Esophagus squamous epithelium (tissue), 5 donors: ENCODE results near the gene GRIP1. TPM values are rescaled to one million over a fixed set of nuclear protein-coding genes. Genes with fewer than 3 reads are reported as not detected.

Experiments used
- DNase-seq: peaks from one replicate; lab custom pipeline; 2025; lab: John Stamatoyannopoulos, UW
- H3K27ac ChIP-seq, 4 donors: fragments of 200-600 bp; sonication (generic); one replicate each; pipeline ENCODE4 v1.5.1; 2016 to 2019; ENCODE audit warnings: mild to moderate bottlenecking in 1 of 4
- H3K27me3 ChIP-seq, 4 donors: fragments of 200-600 bp; sonication (generic); 1 replicate in 3 of 4; 2 replicates in 1 of 4; pipeline versions ENCODE4 v1.5.1 to v1.6.0; 2017 to 2021; ENCODE audit warnings: antibody characterized with exemption in 1 of 4
- H3K36me3 ChIP-seq, 3 donors: fragments of 200-600 bp; sonication (generic); one replicate each; pipeline ENCODE4 v1.5.1; 2016 to 2019
- H3K4me1 ChIP-seq, 3 donors: fragments of 200-600 bp; sonication (generic); one replicate each; pipeline ENCODE4 v1.5.1; 2017 to 2019
- H3K4me3 ChIP-seq, 4 donors: fragments of 200-600 bp; sonication (generic); 1 replicate in 3 of 4; 2 replicates in 1 of 4; pipeline ENCODE4 v1.5.1; 2016 to 2019; ENCODE audit warnings: mild to moderate bottlenecking in 2 of 4, moderate library complexity in 1 of 4
- H3K9me3 ChIP-seq, 3 donors: fragments of 200-600 bp; sonication (generic); one replicate each; pipeline ENCODE4 v1.5.1; 2016 to 2019
- CTCF ChIP-seq, 6 experiments: fragments of 450-650 bp in 4 of 6; fragments of 200-600 bp in 2 of 6; sonication (generic) in 2 of 6; IDR thresholded peaks; one replicate each; pipeline ENCODE4 v1.5.1; 2016 to 2019; ENCODE audit warnings: antibody characterized with exemption in 6 of 6, mild to moderate bottlenecking in 4 of 6, moderate library complexity in 4 of 6
- POLR2A ChIP-seq, 4 donors: fragments of 450-650 bp; IDR thresholded peaks; one replicate each; pipeline ENCODE4 v1.6.1; 2017; ENCODE audit warnings: antibody characterized with exemption in 4 of 4, mild to moderate bottlenecking in 4 of 4, moderate library complexity in 3 of 4
- WGBS, 2 donors: methylation state at CpG; one replicate each; pipeline ENCODE4 v1.1.5; 2018; 5-methylcytosine and 5-hydroxymethylcytosine counted together
- intact Hi-C: fragments of 100-400 bp; cut with DNase I; formaldehyde crosslinking; loops from one replicate; pipeline ENCODE4 v1.15.0; 2022
- total RNA-seq, 4 donors: library from RNA; depleted of rRNA; stranded (reverse); fragments of >200 nt; gene quantifications; one replicate each; pipeline ENCODE4 v1.1.0, GENCODE V29; 2016
- donor health status: DM: yes; HTN: yes; CAD: no.

Gene GRIP1
- total RNA-seq, result 10 to 100 TPM in 2 of 4 donors, 1 to 10 TPM in 2; 4.9 to 15.9 (median 11.0) TPM

GRCh38 chr12:66678338-66679275 lies at the start of gene GRIP1:
Gene GRIP1 (minus strand): TSS chr12:66679076. CDS start chr12:66678904, 172 bp downstream.
- no peak within 1 kb of the TSS for H3K27ac ChIP-seq
- H3K27me3 ChIP-seq, result no peaks in the 10 kb centered on the region
- no peaks in the 10 kb centered on the region for H3K9me3 ChIP-seq
- WGBS, 2 donors, result 47 to 56% methylated on average over 16 of the region's 16 CpGs
- no peak for TF ChIP-seq CTCF (IDR thresholded peaks at IDR 0.05)
- no peak for TF ChIP-seq POLR2A (IDR thresholded peaks at IDR 0.05)
- intact Hi-C loops, result no loop called here
- DNase-seq, result no peak
- H3K4me3 ChIP-seq, result peak within 1 kb of the TSS in 2 of 4 donors; percentile 3 to 48
- no peaks in the 10 kb centered on the region for H3K36me3 ChIP-seq
- H3K4me1 ChIP-seq, result peaks cover 0 to 21% (median 3%) of the 10 kb centered on the region in 3 donors

GRCh38 chr12:66726556-66726955 lies 47.7 kb upstream of the GRIP1 start:
- no peak overlapping the region for H3K27ac ChIP-seq
- intact Hi-C loops, result no loop called here

GRCh38 chr12:66725031-66725430 lies 46.2 kb upstream of the GRIP1 start:
- no peak overlapping the region for H3K4me3 ChIP-seq
- H3K36me3 ChIP-seq, result no peaks in the 10 kb centered on the region
- intact Hi-C loops, result no loop called here
- no peaks in the 10 kb centered on the region for H3K4me1 ChIP-seq
- no peak for TF ChIP-seq POLR2A (IDR thresholded peaks at IDR 0.05)
- no peak for TF ChIP-seq CTCF (IDR thresholded peaks at IDR 0.05)
- no peak for DNase-seq
- H3K9me3 ChIP-seq, result no peaks in the 10 kb centered on the region
- H3K27ac ChIP-seq, result no peak overlapping the region
- WGBS, 2 donors, result 90 to 92% methylated on average over 3 of the region's 3 CpGs
- H3K27me3 ChIP-seq, result no peaks in the 10 kb centered on the region

More at GRCh38 chr12:66726556-66726955, 47.7 kb upstream of the GRIP1 start:
- 72 to 81% methylated on average over 4 of the region's 4 CpGs for WGBS, 2 donors
- H3K4me3 ChIP-seq, result no peak overlapping the region
- H3K36me3 ChIP-seq, result no peaks in the 10 kb centered on the region
- no peaks in the 10 kb centered on the region for H3K9me3 ChIP-seq
- no peaks in the 10 kb centered on the region for H3K27me3 ChIP-seq
- no peaks in the 10 kb centered on the region for H3K4me1 ChIP-seq
- TF ChIP-seq CTCF (IDR thresholded peaks at IDR 0.05) (no peak), POLR2A (IDR thresholded peaks at IDR 0.05) (no peak)
- no peak for DNase-seq

GRCh38 chr12:66724616-66725015 lies 45.7 kb upstream of the GRIP1 start:
- no peak for DNase-seq
- Histone ChIP-seq H3K36me3 (no peaks in the 10 kb centered on the region), H3K9me3 (no peaks in the 10 kb centered on the region), H3K4me3 (no peak overlapping the region), H3K4me1 (no peaks in the 10 kb centered on the region), H3K27ac (no peak overlapping the region), H3K27me3 (no peaks in the 10 kb centered on the region)
- intact Hi-C loops, result no loop called here
- TF ChIP-seq POLR2A (IDR thresholded peaks at IDR 0.05) (no peak), CTCF (IDR thresholded peaks at IDR 0.05) (no peak)
- 61 to 86% methylated on average over 4 of the region's 4 CpGs for WGBS, 2 donors

- intact Hi-C loops, result no loop called here
- WGBS, 2 donors, result 78 to 97% methylated on average over 2 of the region's 2 CpGs
- no peak for TF ChIP-seq CTCF (IDR thresholded peaks at IDR 0.05)
- TF ChIP-seq POLR2A (IDR thresholded peaks at IDR 0.05), result no peak
- Histone ChIP-seq H3K27me3 (no peaks in the 10 kb centered on the region), H3K9me3 (no peaks in the 10 kb centered on the region), H3K4me1 (no peaks in the 10 kb centered on the region), H3K4me3 (no peak overlapping the region), H3K36me3 (no peaks in the 10 kb centered on the region), H3K27ac (no peak overlapping the region)
- DNase-seq, result no peak
These were observed 45.1 kb upstream of the GRIP1 start for GRCh38 chr12:66724026-66724425.
